Hematopoietic multipotent progenitor cell treated with erythropoietin and hydrocortisone succinate and interleukin-3 and kit ligand, for 15 days (in vitro differentiated cells): ENCODE results near the gene RAMP3.
"Not testable (repeated sequence)": the region's sequence is repeated elsewhere in the genome, so short reads cannot be mapped to it uniquely, and the experiment has no call there.

Experiments
- DNase-seq: peaks from one replicate; pipeline ENCODE4 v3.0.0-alpha.2; 2015; ENCODE audit warnings: low spot score

The RAMP3 gene

GRCh38 chr7:45132708-45133320 is 24.8 kb upstream of the RAMP3 start:
- DNase-seq = no peak

- DNase-seq = no peak
These were observed 24.2 kb upstream of the RAMP3 start for GRCh38 chr7:45133352-45133751.

GRCh38 chr7:45133877-45134276 is 23.7 kb upstream of the RAMP3 start:
- DNase-seq = no peak

GRCh38 chr7:45136106-45137060 is 21.2 kb upstream of the RAMP3 start:
- DNase-seq = peak; percentile 75

GRCh38 chr7:45138433-45139267 is 18.9 kb upstream of the RAMP3 start:
- DNase-seq = peak; percentile 52

GRCh38 chr7:45140827-45141226 is 16.8 kb upstream of the RAMP3 start:
- no peak for DNase-seq

GRCh38 chr7:45143616-45144015 is 14.0 kb upstream of the RAMP3 start:
- DNase-seq = no peak

GRCh38 chr7:45145881-45146280 is 11.7 kb upstream of the RAMP3 start:
- no peak for DNase-seq

GRCh38 chr7:45146531-45147379 is 10.8 kb upstream of the RAMP3 start:
- no peak for DNase-seq

- no peak for DNase-seq
These were observed 9.5 kb upstream of the RAMP3 start for GRCh38 chr7:45147858-45148652.

GRCh38 chr7:45148653-45148973 is 9.0 kb upstream of the RAMP3 start:
- DNase-seq = no peak

- no peak for DNase-seq
These were observed 8.0 kb upstream of the RAMP3 start for GRCh38 chr7:45149606-45150005.

GRCh38 chr7:45150199-45150598 is 7.4 kb upstream of the RAMP3 start:
- DNase-seq = no peak

GRCh38 chr7:45151131-45151684 is 6.4 kb upstream of the RAMP3 start:
- no peak for DNase-seq

- DNase-seq = no peak
These were observed 5.6 kb upstream of the RAMP3 start for GRCh38 chr7:45151967-45152366.

GRCh38 chr7:45153233-45153632 is 4.4 kb upstream of the RAMP3 start:
- no peak for DNase-seq

- not testable (repeated sequence) for DNase-seq
These were observed 3.7 kb upstream of the RAMP3 start for GRCh38 chr7:45153861-45154260.

GRCh38 chr7:45155357-45155900 is 2.2 kb upstream of the RAMP3 start:
- DNase-seq = no peak

GRCh38 chr7:45155941-45156340 is 1.6 kb upstream of the RAMP3 start:
- DNase-seq = no peak
